Mesothelial cell of epicardium (in vitro differentiated cells): Measurements from ENCODE around the gene PCCA. TPM values are rescaled to one million over a fixed set of nuclear protein-coding genes. Genes with fewer than 3 reads are reported as not detected.

Source experiments
- DNase-seq, 2 experiments: peaks; one replicate each; pipeline ENCODE4 v3.0.0; 2021; ENCODE audit warnings: low spot score in 2 of 2; ENCODE audit not compliant: unreplicated experiment in 2 of 2
- H3K27ac Mint-ChIP-seq: 2 replicates; pipeline ENCODE4 v1.8.0; 2021; ENCODE audit warnings: mixed read lengths
- H3K27me3 Mint-ChIP-seq: 2 replicates; pipeline ENCODE4 v1.8.0; 2021; ENCODE audit warnings: low read depth, mixed read lengths
- H3K36me3 Mint-ChIP-seq: 2 replicates; pipeline ENCODE4 v1.8.0; 2021; ENCODE audit warnings: mixed read lengths
- H3K4me1 Mint-ChIP-seq: 2 replicates; pipeline ENCODE4 v1.8.0; 2021; ENCODE audit warnings: mixed read lengths
- H3K4me3 Mint-ChIP-seq: 2 replicates; pipeline ENCODE4 v1.8.0; 2021; ENCODE audit warnings: mild to moderate bottlenecking, moderate library complexity, mixed read lengths
- H3K9me3 Mint-ChIP-seq: 2 replicates; pipeline ENCODE4 v1.8.0; 2021; ENCODE audit warnings: mixed read lengths
- total RNA-seq: library from RNA; stranded (reverse); gene quantifications from 3 replicates; pipeline ENCODE4 v1.2.1, GENCODE V29; 2021
- TF ChIP-seq, protein P1 (sequence below): fragments of 200-600 bp; sonication (generic); IDR thresholded peaks from one replicate; pipeline ENCODE4 v1.5.0; 2021; ENCODE audit warnings: antibody characterized with exemption; ENCODE audit not compliant: unreplicated experiment

The PCCA gene
- total RNA-seq, 1 donor from 2014 or later, result 41.6 TPM

- no peak for DNase-seq
- TF ChIP-seq, protein P1, sequence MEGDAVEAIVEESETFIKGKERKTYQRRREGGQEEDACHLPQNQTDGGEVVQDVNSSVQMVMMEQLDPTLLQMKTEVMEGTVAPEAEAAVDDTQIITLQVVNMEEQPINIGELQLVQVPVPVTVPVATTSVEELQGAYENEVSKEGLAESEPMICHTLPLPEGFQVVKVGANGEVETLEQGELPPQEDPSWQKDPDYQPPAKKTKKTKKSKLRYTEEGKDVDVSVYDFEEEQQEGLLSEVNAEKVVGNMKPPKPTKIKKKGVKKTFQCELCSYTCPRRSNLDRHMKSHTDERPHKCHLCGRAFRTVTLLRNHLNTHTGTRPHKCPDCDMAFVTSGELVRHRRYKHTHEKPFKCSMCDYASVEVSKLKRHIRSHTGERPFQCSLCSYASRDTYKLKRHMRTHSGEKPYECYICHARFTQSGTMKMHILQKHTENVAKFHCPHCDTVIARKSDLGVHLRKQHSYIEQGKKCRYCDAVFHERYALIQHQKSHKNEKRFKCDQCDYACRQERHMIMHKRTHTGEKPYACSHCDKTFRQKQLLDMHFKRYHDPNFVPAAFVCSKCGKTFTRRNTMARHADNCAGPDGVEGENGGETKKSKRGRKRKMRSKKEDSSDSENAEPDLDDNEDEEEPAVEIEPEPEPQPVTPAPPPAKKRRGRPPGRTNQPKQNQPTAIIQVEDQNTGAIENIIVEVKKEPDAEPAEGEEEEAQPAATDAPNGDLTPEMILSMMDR, result no peak
- Mint-ChIP-seq H3K27me3 (no peaks in the 10 kb centered on the region), H3K4me3 (no peak overlapping the region), H3K4me1 (no peaks in the 10 kb centered on the region), H3K27ac (no peak overlapping the region), H3K36me3 (peaks cover 15% of the 10 kb centered on the region), H3K9me3 (peaks cover 10% of the 10 kb centered on the region)
Observed at GRCh38 chr13:100254002-100254401, 165.1 kb downstream of the PCCA start.

- H3K36me3 Mint-ChIP-seq, result peaks cover 18% of the 10 kb centered on the region
- H3K4me1 Mint-ChIP-seq, result no peaks in the 10 kb centered on the region
- no peak for DNase-seq
- H3K9me3 Mint-ChIP-seq, result peaks cover 7% of the 10 kb centered on the region
- H3K27ac Mint-ChIP-seq, result no peak overlapping the region
- no peak overlapping the region for H3K4me3 Mint-ChIP-seq
- H3K27me3 Mint-ChIP-seq, result no peaks in the 10 kb centered on the region
- TF ChIP-seq, protein P1, result no peak
Observed at GRCh38 chr13:100262404-100262803, 173.5 kb downstream of the PCCA start.

DNA sequence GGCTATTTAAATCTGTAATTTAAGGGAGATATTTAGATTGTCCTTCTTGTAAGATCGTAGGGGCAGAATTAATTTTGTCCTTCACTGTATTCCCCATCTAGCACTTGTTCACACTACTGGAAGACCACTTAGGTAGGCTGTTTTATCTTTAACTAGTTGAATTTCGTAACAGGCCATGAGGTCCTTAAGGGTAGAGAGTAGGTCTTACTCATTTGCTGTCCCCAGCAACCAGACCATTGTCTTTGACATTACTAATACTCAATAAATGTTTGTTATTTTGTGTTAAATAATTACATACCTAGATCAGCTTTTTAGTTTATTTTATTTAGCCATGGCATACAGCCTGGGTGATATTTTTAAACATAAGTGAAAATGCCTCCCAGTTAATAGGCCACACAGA lies 177.1 kb downstream of the PCCA start:
- peaks cover 7% of the 10 kb centered on the region for H3K9me3 Mint-ChIP-seq
- TF ChIP-seq, protein P1, result no peak
- H3K36me3 Mint-ChIP-seq, result peaks cover 15% of the 10 kb centered on the region
- no peaks in the 10 kb centered on the region for H3K27me3 Mint-ChIP-seq
- no peak for DNase-seq
- H3K4me3 Mint-ChIP-seq, result no peak overlapping the region
- no peak overlapping the region for H3K27ac Mint-ChIP-seq
- no peaks in the 10 kb centered on the region for H3K4me1 Mint-ChIP-seq

DNA sequence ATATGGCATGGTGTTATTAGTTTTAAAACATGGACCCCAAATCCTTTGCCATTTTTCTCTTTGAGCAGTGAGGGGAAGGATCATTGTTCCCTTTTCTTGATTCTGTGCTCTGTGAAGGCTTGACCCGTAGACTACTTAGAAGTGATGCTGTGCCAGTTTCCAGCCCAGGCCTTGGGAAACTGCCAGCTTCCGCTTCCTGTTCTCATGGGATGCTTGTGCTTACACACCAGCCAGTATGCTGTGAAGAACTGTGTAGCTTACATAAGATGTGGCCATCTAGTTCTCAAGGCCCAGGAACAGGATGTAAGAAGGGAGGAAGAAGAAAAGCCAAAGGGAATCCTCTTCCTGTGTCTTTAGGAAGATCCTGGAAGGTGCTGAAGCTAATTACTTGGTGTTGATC lies 180.9 kb downstream of the PCCA start:
- no peaks in the 10 kb centered on the region for H3K9me3 Mint-ChIP-seq
- no peak for DNase-seq
- peaks cover 15% of the 10 kb centered on the region for H3K36me3 Mint-ChIP-seq
- TF ChIP-seq, protein P1, result no peak
- no peak overlapping the region for H3K27ac Mint-ChIP-seq
- no peaks in the 10 kb centered on the region for H3K4me1 Mint-ChIP-seq
- no peaks in the 10 kb centered on the region for H3K27me3 Mint-ChIP-seq
- H3K4me3 Mint-ChIP-seq, result no peak overlapping the region

DNA sequence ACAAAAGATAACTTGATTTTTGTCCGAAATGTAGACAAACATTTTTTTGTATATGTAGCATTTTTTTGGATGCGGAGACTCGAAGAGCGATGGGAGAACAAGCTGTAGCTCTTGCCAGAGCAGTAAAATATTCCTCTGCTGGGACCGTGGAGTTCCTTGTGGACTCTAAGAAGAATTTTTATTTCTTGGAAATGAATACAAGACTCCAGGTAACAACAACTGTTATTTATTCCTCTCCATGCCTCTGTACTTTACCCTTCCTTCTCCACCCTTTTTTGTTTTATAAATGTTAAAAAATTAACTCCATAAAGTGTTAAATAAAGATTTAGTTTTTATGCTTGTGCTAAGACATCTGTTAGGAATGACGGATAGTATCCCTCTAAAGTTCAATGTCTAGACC lies 184.2 kb downstream of the PCCA start:
- no peaks in the 10 kb centered on the region for H3K27me3 Mint-ChIP-seq
- peaks cover 18% of the 10 kb centered on the region for H3K36me3 Mint-ChIP-seq
- H3K9me3 Mint-ChIP-seq, result no peaks in the 10 kb centered on the region
- no peak for DNase-seq
- TF ChIP-seq, protein P1, result no peak
- peaks cover 4% of the 10 kb centered on the region for H3K4me1 Mint-ChIP-seq
- no peak overlapping the region for H3K27ac Mint-ChIP-seq
- no peak overlapping the region for H3K4me3 Mint-ChIP-seq

DNA sequence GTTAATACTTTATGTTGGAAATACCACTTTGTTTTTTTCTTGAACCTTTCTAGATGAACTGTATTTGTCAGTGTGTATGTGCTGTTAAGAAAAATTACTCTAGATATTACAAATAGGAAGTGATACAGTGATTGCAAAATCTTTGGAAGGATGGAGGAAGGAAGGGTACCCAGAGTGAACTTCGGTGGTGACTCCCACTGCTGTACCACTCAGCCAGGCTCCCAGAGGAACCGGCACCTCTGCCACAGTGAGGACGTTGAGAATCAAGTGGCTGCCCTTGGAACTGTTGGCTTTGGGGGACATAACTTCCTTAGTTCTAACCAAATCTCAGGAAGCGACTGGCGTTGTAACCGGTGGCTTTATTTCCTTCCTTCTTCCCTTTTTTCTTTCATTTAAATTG lies 184.7 kb downstream of the PCCA start:
- Mint-ChIP-seq H3K4me3 (no peak overlapping the region), H3K27ac (no peak overlapping the region), H3K36me3 (peaks cover 17% of the 10 kb centered on the region), H3K27me3 (no peaks in the 10 kb centered on the region), H3K4me1 (peaks cover 4% of the 10 kb centered on the region), H3K9me3 (no peaks in the 10 kb centered on the region)
- DNase-seq, result no peak
- TF ChIP-seq, protein P1, result no peak
